Hepatocyte (in vitro differentiated cells): Measurements from ENCODE around the gene EEF1A2. TPM values are rescaled to one million over a fixed set of nuclear protein-coding genes. Genes with fewer than 3 reads are reported as not detected.
"Not testable (repeated sequence)": the region's sequence is repeated elsewhere in the genome, so short reads cannot be mapped to it uniquely, and the experiment has no call there.

Experiments used
- DNase-seq: peaks from one replicate; pipeline ENCODE4 v3.0.0-alpha.2; 2016; ENCODE audit warnings: low spot score
- H2AFZ ChIP-seq: fragments of 200-600 bp; sonication (generic); 2 replicates; pipeline ENCODE4 v1.6.0; 2016; ENCODE audit warnings: antibody characterized with exemption, mild to moderate bottlenecking
- H3K27ac ChIP-seq: fragments of 200-600 bp; sonication (generic); 2 replicates; pipeline ENCODE4 v1.5.1; 2016; ENCODE audit warnings: mild to moderate bottlenecking
- H3K27me3 ChIP-seq: fragments of 200-600 bp; sonication (generic); 2 replicates; pipeline ENCODE4 v1.6.1; 2016
- H3K36me3 ChIP-seq: fragments of 200-600 bp; sonication (generic); replicated peaks from 2 replicates; pipeline ENCODE4 v1.5.1; 2016; ENCODE audit warnings: low read depth; ENCODE audit not compliant: insufficient read depth
- H3K4me1 ChIP-seq: fragments of 200-600 bp; sonication (generic); 2 replicates; pipeline ENCODE4 v1.5.1; 2016; ENCODE audit warnings: mild to moderate bottlenecking, moderate library complexity; ENCODE audit not compliant: insufficient read depth
- H3K4me2 ChIP-seq: fragments of 200-600 bp; sonication (generic); 2 replicates; pipeline ENCODE4 v1.6.0; 2016
- H3K4me3 ChIP-seq: fragments of 200-600 bp; sonication (generic); 2 replicates; pipeline ENCODE4 v1.5.1; 2016; ENCODE audit warnings: mild to moderate bottlenecking
- H3K79me2 ChIP-seq: fragments of 200-600 bp; sonication (generic); 2 replicates; pipeline ENCODE4 v1.6.0; 2017; ENCODE audit warnings: mild to moderate bottlenecking
- H3K9me2 ChIP-seq: fragments of 200-600 bp; sonication (generic); replicated peaks from 2 replicates; pipeline ENCODE4 v1.6.0; 2017; ENCODE audit warnings: mild to moderate bottlenecking; ENCODE audit not compliant: insufficient read depth
- H3K9me3 ChIP-seq: fragments of 200-600 bp; sonication (generic); 2 replicates; pipeline ENCODE4 v1.5.1; 2016; ENCODE audit warnings: low read depth, mild to moderate bottlenecking
- H4K20me1 ChIP-seq: fragments of 200-600 bp; sonication (generic); 2 replicates; pipeline ENCODE4 v1.6.0; 2016; ENCODE audit warnings: mild to moderate bottlenecking; ENCODE audit not compliant: insufficient read depth, poor library complexity, severe bottlenecking
- EZH2 ChIP-seq: fragments of 200-600 bp; sonication (generic); IDR thresholded peaks from 2 replicates; pipeline ENCODE4 v1.6.1; 2016; ENCODE audit warnings: antibody characterized with exemption, mild to moderate bottlenecking, borderline replicate concordance
- EZH2phosphoT487 ChIP-seq: fragments of 200-600 bp; sonication (generic); IDR thresholded peaks from one replicate; pipeline ENCODE4 v1.6.1; 2018; ENCODE audit warnings: antibody characterized with exemption, mild to moderate bottlenecking, low read depth, moderate library complexity; ENCODE audit not compliant: unreplicated experiment, severe bottlenecking
- WGBS: methylation state at CpG from one replicate; pipeline ENCODE4 v1.1.6; 2016; ENCODE audit warnings: low lambda C conversion rate; ENCODE audit errors: missing lambda C conversion rate; 5-methylcytosine and 5-hydroxymethylcytosine counted together
- polyA plus RNA-seq: library from polyadenylated mRNA; unstranded; fragments of >200 nt; fragmentation: Nextera tagmentation; extraction: Ambion mirVana; gene quantifications from 2 replicates; pipeline ENCODE4 v1.2.1, GENCODE V29; 2016
- total RNA-seq: library from RNA; depleted of rRNA; stranded (reverse); fragments of >200 nt; gene quantifications from 2 replicates; pipeline ENCODE4 v1.2.3, GENCODE V29; 2014
- TF ChIP-seq, protein P1 (sequence below): fragments of 200-600 bp; sonication (generic); IDR thresholded peaks from 2 replicates; pipeline ENCODE4 v1.5.1; 2016; ENCODE audit warnings: antibody characterized with exemption, mild to moderate bottlenecking; ENCODE audit not compliant: poor library complexity

EEF1A2 gene
- total and polyA plus RNA-seq, 2 experiments from 2014 or later: 12.0 to 23.5 TPM

DNA sequence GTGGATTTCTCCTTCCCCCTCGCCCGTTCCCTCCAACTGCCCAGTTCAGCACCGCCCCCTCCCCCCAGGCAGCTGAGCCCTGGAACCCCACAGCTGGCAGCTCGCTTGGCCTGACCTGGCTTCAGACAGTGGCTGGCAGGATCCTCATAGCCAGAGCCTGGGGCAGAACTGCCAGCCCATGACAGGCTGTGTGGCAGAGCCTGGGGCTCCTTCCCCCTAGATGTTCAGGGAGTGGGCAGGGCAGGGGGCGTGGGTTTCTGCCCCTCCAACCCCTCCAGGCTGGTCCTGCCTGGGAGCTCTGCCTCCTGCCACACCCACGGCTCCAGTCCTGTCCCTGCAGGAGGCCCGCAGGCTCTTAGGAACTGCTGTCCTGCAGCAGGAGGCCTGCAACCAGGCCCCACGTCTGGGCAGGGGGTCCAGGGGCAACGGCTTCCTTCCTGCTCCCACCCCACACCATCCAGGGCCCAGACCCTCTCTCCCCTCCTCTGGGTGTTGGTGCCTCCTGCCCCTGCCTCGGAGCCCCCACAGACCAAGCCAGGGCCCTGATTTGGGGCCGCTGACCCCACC lies 16.8 kb downstream of the EEF1A2 start:
- H3K36me3 ChIP-seq: no peaks in the 10 kb centered on the region
- no peak overlapping the region for H3K4me3 ChIP-seq
- H3K9me3 ChIP-seq: no peaks in the 10 kb centered on the region
- DNase-seq: no peak
- TF ChIP-seq, protein P1, sequence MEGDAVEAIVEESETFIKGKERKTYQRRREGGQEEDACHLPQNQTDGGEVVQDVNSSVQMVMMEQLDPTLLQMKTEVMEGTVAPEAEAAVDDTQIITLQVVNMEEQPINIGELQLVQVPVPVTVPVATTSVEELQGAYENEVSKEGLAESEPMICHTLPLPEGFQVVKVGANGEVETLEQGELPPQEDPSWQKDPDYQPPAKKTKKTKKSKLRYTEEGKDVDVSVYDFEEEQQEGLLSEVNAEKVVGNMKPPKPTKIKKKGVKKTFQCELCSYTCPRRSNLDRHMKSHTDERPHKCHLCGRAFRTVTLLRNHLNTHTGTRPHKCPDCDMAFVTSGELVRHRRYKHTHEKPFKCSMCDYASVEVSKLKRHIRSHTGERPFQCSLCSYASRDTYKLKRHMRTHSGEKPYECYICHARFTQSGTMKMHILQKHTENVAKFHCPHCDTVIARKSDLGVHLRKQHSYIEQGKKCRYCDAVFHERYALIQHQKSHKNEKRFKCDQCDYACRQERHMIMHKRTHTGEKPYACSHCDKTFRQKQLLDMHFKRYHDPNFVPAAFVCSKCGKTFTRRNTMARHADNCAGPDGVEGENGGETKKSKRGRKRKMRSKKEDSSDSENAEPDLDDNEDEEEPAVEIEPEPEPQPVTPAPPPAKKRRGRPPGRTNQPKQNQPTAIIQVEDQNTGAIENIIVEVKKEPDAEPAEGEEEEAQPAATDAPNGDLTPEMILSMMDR: no peak
- no peak for TF ChIP-seq EZH2
- TF ChIP-seq EZH2phosphoT487: no peak
- H3K27ac ChIP-seq: no peak overlapping the region
- H3K79me2 ChIP-seq: no peaks in the 10 kb centered on the region
- no peaks in the 10 kb centered on the region for H3K4me1 ChIP-seq
- no peaks in the 10 kb centered on the region for H4K20me1 ChIP-seq
- H3K9me2 ChIP-seq: no peaks in the 10 kb centered on the region
- WGBS: 48% methylated on average over 9 of the region's 11 CpGs
- H3K27me3 ChIP-seq: peaks cover 14% of the 10 kb centered on the region
- no peak overlapping the region for H3K4me2 ChIP-seq
- H2AFZ ChIP-seq: no peak overlapping the region

DNA sequence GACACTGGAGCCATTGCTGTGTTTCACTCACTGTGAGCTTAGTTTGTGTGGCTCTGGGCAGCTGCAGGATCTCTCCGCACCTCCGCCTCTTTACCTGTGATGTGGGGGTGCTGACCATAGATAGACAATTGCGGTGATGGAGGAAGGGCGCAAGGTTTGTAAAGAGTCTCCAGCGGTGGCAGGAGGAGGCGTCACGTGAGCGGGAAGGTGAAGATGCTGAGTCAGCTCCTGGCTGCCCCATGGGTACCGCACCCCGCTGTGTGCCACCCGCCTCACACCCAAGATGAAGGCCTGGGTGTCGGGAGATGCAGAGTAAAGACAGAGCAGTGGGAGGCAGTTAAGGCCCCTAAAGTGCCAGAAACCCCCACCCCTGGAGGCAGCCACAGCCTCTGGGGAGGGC lies 17.4 kb downstream of the EEF1A2 start:
- Histone ChIP-seq H3K9me3 (no peaks in the 10 kb centered on the region), H4K20me1 (no peaks in the 10 kb centered on the region), H3K79me2 (no peaks in the 10 kb centered on the region), H3K4me1 (no peaks in the 10 kb centered on the region), H2AFZ (no peak overlapping the region), H3K9me2 (no peaks in the 10 kb centered on the region), H3K36me3 (no peaks in the 10 kb centered on the region), H3K27me3 (peaks cover 18% of the 10 kb centered on the region), H3K27ac (no peak overlapping the region), H3K4me3 (no peak overlapping the region), H3K4me2 (no peak overlapping the region)
- DNase-seq: no peak
- WGBS: 77% methylated on average over 12 of the region's 12 CpGs
- TF ChIP-seq EZH2phosphoT487 (no peak), EZH2 (no peak)
- TF ChIP-seq, protein P1: no peak

DNA sequence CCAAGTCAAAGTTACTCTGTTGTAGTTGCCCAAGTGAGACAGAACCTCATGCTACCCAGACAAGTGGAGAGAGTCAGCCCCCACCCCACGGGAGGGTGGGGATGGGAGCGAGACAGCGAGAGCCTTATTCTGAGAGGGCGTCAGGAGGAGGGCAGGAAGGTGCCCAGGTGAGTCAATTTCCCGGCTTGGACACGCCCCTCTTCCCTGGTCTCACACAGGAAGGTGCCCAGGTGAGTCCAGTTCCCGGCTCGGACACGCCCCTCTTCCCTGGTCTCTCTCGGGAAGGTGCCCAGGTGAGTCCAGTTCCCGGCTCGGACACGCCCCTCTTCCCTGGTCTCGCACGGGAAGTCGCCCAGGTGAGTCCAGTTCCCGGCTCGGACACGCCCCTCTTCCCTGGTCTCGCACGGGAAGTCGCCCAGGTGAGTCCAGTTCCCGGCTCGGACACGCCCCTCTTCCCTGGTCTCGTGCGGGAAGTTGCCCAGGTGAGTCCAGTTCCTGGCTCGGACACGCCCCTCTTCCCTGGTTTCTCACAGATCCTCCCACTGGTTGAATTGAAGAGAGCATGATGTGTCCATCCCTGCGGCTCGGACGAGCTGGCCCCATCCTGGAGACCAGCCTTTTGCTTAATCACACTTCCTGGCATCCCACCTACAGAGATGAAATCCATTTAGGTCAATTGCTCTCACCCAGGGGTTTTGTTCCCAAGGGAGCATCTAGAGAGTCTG lies 19.0 kb downstream of the EEF1A2 start:
- not testable (repeated sequence) for H4K20me1 ChIP-seq, H3K27ac ChIP-seq, DNase-seq, H3K4me3 ChIP-seq, H2AFZ ChIP-seq, H3K36me3 ChIP-seq, H3K9me3 ChIP-seq, H3K4me1 ChIP-seq, H3K4me2 ChIP-seq, H3K9me2 ChIP-seq, H3K79me2 ChIP-seq
- peaks cover 30% of the 10 kb centered on the region for H3K27me3 ChIP-seq
- WGBS: 75% methylated on average over 18 of the region's 32 CpGs

DNA sequence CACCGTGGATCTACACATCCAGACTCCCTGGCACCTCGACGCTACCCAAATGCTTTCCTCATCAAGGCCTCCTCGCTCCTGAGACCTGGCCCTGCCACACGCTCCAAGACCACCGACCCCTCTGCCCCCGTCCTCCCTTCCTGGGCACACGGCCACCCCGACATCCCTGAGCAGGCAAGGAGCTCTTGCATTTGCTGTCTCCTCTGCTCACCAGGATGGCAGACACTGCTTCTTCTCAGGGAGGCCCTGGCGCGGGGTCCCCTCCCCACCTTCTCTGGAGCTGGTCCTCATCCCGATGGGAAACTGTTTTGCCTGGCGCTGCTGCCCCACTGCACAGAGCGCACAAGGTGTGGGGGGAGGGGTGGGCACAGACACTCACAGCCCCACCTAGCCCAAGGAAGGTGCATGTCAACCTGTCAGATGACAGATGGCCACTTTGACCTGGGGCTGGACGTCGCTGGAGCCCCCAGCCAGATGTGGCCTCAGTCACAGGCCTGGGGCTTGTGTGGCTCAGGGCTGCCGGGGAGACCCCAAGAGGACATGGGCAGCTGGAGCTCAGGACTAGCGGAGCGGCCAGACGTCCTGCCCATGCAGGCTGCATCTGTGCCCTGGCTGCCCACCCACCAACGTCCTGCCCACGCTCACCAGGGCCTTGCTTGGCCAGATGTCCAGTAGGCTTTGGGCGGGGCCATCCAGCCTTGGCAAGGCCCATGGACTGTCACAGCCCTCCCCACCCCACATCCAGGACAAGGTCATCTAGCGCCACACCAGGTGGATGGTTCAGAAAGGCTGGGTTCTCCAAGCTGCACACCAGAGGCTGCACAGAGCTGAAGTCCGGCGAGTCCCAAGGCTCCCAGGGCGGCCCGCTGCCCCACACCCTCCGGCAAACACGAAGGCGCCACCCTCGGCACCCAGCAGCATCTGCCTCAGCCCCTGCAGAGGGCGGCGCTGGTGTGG lies 20.3 kb downstream of the EEF1A2 start:
- Histone ChIP-seq H3K36me3 (no peaks in the 10 kb centered on the region), H3K4me1 (no peaks in the 10 kb centered on the region), H3K27ac (no peak overlapping the region), H3K4me2 (no peak overlapping the region), H3K27me3 (peaks cover 42% of the 10 kb centered on the region), H3K9me3 (no peaks in the 10 kb centered on the region), H3K4me3 (no peak overlapping the region), H4K20me1 (no peaks in the 10 kb centered on the region), H2AFZ (no peak overlapping the region), H3K79me2 (no peaks in the 10 kb centered on the region), H3K9me2 (no peaks in the 10 kb centered on the region)
- no peak for DNase-seq
- TF ChIP-seq EZH2 (no peak), EZH2phosphoT487 (no peak)
- TF ChIP-seq, protein P1: no peak
- 91% methylated on average over 32 of the region's 34 CpGs for WGBS
